GM21737 (cell line): ENCODE measurements around the gene RHOBTB3.
A peak's percentile ranks its signal among the peaks of the same experiment; 100 is the strongest.

Experiments
- ATAC-seq: cut with Tn5 transposase; IDR thresholded peaks from one replicate; pipeline ENCODE4 v1.9.1; 2021; ENCODE audit warnings: mild to moderate bottlenecking, moderate library complexity; ENCODE audit not compliant: unreplicated experiment

Gene RHOBTB3

DNA sequence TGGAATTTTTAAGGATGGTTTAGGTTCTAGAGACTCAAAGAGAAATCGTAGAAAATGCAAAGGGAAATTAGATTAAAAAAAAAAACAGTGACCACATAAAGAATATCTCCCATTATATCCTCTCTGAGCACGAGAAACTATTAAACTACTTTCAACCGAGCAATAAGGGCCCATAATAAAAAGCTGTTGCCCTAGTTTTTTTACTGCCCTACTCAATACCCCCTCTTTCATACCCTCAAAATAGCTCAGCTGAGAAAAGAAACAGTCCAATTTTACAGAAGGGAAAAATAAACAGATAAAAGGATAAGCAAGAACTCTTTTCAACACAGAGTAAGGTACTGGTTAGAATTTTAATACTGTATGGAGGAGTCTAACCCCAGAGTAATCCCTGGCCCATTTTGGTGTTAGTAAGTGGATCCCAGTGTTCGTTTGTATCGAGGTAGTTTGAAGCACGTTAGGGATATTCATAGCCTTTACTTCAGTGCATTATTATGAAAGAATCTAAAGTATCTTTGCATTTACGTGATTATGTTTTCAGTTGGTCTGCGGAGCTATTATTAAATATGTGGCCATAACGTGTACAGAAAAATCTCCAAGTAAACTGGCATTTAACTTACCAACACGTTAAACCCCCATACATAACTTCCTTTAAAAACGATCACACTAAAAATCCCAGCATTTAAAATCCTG is 980 bp upstream of the RHOBTB3 start:
- ATAC-seq = no peak

GRCh38 chr5:95731571-95732554 is 727 bp downstream of the RHOBTB3 start:
- peak; percentile 27 for ATAC-seq

DNA sequence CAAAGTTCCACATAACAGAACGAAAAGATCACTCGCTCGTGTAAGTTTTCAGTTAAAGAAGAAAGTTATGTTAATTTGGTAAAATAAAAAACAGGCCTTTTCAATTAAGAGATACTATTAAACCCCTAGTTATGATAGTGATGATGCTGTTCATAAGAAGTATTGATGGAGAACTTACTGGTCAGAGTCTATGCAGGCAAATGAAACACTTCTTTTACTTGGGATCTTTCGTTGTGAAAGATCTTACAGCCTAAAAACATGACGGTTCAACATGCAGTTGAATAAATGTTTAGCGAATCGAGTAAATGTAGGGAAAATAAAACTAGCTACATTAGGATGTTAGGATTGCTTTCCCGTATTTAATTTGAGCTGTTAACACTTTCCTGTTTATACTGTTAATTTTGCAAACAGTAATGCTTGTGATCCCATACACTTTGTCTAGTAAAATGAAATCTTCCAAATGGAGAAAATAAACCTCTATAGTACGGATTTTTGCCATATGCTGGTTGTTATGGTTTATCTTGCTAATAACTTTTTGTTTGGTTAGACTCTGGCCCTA is 2.0 kb downstream of the RHOBTB3 start:
- ATAC-seq = no peak

- no peak for ATAC-seq
These were observed 3.1 kb downstream of the RHOBTB3 start for GRCh38 chr5:95734187-95734586.

DNA sequence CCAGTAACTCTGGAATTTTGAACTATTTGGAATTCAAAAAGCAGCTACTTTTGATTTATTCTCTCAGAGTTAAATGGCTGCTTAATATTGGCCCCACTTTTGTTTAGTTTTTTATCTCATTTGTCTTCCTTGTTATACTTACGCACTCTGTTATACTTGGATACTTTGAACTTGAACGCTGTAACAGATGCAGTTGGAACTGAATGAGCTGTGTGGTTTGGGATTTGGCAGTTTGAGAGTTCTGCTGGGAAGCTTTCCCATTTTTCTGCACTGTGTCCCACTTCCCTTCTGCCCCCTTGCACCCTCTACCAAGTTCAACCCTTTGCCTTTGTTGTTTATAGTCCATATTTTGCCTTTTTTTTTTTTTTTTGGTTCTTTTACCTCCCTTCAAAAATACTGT is 3.8 kb downstream of the RHOBTB3 start:
- ATAC-seq = no peak

DNA sequence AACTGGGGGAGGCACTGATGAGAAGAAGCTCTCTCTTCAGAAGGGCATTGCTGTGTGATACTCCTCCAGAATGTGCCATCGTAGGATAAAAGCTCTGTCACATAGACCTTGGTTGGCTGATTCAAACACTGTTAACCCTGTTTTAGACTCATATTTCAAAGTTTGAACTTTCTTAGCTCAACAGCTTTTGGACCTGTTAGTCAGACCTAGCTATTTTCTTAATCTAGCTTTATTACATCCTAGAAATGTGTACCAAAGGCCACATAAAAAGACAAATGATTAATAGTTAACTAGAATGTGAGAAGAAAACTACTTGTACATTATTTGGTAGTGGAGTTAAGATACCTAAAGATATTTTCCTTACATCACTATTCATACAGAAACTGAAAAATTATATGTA is 4.3 kb downstream of the RHOBTB3 start:
- no peak for ATAC-seq

- no peak for ATAC-seq
These were observed 6.9 kb downstream of the RHOBTB3 start for GRCh38 chr5:95738072-95738471.

GRCh38 chr5:95738834-95739233 is 7.7 kb downstream of the RHOBTB3 start:
- no peak for ATAC-seq

DNA sequence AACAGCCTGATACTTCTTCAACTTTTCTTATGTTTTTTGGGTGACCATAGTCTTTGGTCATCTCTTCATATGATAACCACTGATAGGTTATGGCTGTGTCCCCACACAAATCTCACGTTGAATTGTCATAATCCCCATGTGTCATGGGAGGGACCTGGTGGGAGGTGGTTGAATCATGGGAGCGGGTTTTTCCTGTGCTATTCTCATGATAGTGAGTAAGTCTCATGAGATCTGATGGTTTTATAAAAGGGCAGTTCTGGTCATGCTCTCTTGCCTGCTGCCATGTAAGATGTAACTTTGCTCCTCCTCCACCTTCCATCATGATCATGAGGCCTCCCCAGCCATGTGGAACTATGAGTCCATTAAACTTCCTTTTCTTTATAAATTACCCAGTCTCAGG is 8.7 kb downstream of the RHOBTB3 start:
- no peak for ATAC-seq

DNA sequence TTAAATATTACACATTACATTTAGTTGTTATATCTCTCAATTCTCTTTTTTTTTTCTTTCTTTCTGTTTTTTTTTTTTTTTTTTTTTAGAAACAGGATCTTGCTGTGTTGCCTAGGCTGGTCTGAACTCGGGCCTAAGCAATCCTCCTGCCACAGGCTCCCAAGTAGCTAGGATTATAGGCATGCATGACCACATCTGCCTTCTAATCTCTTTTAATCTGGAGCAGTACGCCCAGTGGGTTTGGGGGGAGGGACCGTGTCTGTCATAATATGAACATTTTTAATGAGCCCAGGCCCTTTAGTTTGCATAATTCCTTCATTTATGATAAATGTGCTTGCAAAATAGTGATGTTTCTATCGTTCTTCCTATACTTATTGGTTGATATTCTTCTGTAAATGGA is 10.3 kb downstream of the RHOBTB3 start:
- no peak for ATAC-seq

- no peak for ATAC-seq
These were observed 12.1 kb downstream of the RHOBTB3 start for GRCh38 chr5:95743232-95743631.

DNA sequence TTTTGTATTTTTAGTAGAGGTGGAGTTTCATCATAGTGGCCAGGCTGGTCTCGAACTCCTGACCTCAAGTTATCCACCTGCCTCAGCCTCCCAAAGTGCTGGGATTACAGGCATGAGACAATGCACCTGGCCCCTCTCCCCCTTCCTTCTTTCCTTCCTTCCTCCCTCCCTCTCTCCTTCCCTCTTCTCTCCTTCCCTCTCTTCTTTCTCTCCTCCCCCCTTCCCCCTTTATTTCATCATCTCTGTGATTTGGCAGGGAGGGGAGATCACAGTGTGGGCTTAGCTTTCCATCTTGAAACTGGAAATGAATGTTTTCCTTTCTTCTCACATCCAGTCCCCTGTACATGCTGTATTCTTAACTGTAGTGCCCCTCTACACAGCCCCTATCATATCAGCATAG is 12.7 kb downstream of the RHOBTB3 start:
- no peak for ATAC-seq

GRCh38 chr5:95746194-95746593 is 15.1 kb downstream of the RHOBTB3 start:
- ATAC-seq = no peak

DNA sequence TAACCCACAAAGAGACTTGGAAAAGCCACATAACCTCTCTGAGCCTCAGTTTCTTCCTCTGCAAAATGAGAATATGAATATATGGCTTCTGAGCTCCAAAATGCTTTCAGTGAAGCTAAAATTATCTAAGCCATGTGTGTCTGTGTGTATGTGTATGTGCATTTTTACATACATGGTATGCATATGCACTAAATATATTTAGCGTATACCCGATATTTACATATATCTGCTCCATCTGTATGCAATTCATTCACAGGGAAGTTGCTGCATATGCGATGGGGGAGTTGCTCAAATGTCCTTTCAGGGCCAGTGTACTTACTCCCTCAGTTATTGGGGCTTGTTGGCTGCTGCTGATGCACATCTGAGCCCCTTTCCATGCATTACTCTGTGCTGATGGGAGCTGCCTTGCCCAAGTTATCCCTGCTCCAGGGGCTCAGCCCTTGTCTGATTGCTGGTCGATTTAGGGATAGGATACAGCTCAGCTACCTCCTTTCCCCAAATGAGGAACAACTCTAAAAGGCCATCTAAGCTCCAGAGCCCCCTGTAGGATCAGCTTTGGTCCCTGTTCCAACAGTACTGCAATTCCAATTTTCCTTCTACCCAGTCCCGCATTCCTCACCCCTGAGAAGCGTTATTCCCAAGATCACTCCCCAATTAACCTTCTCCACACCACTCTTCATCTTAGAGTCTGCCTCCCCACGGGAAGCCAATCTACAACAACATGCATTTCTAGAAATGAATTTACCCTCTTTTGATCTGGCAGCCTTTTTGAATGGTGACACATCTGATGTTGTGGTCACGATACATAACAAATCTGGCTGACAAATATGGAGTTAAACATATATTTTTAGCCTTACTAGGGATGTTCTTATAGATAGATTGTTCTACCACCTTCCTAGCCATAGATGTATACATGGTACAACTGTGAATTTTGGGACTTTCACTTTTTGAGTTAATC is 15.9 kb downstream of the RHOBTB3 start:
- ATAC-seq = no peak

DNA sequence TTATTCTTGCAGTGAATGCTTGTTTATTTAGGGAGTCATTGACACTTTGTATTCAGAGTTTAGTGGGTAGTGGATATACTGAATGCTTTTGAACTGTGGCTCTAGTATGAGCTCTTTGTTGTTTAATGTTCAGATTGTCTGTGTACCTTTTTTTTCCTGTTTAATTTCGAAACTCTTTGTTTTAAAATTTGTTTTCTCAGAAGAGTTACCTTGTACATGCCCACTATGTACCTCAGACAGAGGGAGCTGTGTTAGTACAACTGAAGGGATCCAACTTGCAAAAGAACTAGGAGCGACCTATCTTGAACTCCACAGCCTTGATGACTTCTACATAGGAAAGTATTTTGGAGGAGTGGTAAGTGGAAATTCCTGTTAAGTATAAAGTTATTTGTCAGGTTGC is 17.0 kb downstream of the RHOBTB3 start:
- no peak for ATAC-seq

DNA sequence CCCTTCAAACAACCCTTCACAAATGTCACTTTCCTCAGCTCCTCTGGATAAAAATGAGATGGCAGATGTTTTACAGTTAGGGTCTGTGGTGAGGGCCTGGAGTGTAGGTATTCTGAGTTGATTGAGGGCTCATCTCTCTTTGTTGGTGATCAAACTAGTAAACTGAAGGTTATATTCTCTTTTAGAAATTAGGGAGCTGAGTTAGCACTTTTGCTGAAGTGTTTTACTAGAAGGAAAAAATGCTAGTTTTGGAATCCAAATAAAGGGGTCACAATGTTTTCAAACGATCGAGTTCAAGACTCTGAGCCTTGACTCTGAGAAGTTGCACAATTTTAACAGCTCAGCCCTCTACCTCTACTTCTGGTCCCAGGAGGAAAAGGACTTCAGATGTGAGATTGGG is 23.4 kb downstream of the RHOBTB3 start:
- ATAC-seq = no peak

- no peak for ATAC-seq
These were observed 27.9 kb downstream of the RHOBTB3 start for GRCh38 chr5:95759005-95759404.

DNA sequence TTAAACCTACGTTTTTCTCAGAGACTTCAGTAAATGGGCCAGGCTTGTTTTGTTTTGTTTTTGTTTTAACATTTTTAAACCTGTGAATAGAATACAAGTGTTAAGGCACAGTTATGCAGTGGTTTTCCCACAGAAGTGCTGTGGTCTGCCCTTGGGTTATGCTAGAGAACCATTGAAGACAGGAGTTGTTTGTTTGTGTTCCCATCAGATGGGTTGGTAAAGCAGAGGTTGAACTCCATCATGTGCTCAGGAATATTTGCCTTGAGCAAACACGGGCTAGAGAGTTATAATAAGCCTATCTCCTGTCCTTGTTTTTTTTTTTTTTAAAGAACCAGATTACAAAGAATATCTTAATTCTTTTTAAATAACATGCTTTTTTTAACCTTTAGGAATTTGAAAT is 28.5 kb downstream of the RHOBTB3 start:
- no peak for ATAC-seq

DNA sequence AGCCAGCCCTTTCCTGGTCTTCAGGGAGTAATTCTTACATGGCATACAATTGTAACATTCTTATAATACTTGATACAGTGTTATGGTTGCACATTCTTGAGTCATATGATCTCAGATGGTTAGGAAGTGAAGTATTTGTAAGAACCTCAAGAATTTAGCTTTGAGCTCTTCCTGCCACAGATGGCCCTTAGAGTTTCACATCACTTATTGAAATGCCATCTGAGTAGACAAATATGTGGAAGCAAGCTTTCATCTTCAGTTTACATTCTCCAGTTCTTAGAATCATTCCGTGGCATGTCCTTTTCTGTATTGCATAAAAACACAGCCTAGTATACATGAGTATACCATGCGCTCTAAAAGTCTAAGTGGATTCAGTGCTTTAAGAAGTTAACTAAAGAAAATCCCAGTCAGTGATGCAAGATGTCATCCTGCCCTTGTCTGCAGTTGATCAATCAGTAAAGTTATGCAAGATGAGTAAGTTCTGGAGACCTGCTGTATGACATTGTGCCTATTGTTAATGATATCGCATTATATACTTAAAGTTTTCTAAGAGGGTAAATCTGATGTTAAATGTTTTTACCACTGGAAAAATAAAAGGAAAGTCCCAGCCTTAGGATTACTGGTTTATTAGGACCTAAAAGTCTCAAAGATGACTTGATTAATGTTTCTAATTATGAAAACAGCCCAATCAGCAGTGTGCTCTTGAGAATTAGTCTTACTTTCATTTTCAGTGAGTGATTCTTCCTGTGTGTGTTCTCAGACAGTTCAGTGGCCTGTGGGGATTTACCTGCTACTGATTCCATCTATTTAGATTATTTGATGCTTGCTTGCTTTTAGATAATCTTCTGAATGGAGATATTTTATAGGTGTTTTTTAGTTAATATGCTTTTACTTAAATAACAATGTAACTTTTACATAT is 29.4 kb downstream of the RHOBTB3 start:
- ATAC-seq = peak; percentile 84
